ENCODE data around the gene VPS11.
A peak's percentile ranks its signal among the peaks of the same experiment; 100 is the strongest.
"Not testable (repeated sequence)": the region's sequence is repeated elsewhere in the genome, so short reads cannot be mapped to it uniquely, and the experiment has no call there.

Gene VPS11

GRCh38 chr11:119039471-119039870 lies 28.1 kb upstream of the VPS11 start:
- not testable (repeated sequence) for DNase-seq

DNA sequence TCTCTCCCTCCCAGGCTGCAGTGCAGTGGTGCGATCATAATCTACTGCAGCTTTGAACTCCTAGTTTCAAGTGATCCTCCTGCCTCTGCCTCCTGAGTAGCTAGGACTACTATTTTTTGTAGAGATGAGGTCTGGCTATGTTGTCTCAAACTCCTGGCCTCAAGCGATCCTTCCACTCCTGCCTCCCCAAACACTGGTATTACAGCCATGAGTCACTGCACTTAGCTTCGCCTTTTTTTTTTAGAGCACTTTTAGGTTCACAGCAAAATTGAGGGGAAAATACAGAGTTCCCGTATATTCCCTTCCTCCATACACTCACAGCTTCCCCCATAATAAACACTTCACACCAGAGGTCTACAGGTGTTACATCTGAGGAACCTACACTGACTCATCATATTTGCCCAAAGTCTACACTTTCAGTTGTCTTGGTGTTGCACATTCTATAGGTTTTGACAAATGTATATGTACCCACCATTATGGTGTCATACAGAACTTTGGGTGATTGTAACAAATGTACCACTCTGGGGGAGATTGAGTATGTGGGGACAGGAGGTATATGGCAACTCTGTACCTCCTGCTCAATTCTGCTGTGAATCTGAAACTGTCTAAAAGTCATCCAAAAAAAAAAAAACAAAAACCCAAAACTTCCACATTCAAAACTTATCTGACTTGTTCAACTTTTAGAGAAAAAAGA lies 25.6 kb upstream of the VPS11 start:
- DNase-seq, result no peak

- no peak for DNase-seq
Measured at GRCh38 chr11:119042927-119043326, 24.7 kb upstream of the VPS11 start.

DNA sequence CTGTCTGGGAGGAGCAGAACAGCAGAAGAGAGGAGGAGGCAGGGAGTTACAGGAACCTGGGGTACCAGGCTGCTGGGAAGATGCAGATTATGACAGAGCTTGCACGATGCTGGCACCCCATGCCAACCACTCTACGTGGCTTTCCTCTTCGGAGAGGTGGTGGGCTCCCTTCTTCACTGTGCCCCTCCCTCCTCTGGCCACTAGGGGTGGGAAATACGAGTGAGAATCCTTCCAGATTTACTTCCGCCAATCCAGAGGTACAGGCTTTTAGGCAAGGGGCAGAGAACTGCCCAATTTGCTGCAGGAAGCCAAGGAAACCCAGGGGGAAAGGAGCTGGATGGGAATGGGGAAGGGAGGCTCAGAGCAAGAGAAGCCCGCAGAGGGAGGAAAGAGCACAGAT lies 22.9 kb upstream of the VPS11 start:
- DNase-seq, result no peak

DNA sequence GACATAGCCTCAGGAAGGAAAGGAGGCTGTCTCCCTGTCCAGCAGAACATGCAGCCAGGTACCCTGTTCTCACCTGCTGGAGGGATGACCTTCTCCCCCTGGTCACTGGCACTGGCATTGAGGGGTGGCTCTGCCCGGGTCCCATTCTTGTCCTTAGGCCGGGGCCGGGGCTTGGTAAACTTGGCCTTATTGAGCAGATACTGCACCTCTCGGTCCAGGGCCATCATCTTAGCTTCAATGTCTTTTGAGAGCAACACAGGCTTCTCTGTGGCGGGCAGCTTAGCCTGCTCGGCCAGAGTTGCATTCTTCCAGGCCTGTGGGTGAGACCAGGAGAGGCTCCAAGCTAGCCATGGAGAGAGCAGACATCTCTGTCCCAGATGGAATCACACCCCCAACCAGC lies 21.1 kb upstream of the VPS11 start:
- no peak for DNase-seq

DNA sequence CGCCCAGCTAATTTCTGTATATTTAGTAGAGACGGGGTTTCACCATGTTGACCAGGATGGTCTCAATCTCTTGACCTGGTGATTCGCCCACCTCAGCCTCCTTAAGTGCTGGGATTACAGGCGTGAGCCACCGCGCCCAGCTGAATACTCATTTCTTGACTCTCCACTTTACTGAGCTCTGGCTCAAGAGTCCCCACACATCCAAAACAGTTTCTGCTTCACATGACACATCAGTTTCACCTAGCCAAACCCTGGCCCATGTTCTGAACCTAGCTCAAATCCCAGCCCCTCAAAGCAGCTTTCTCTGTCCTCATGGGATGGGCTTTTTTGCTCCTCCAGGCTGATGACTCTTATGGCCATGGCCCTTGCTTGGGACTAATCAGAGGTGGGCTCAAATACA lies 20.4 kb upstream of the VPS11 start:
- peak; percentile 36 for DNase-seq

DNA sequence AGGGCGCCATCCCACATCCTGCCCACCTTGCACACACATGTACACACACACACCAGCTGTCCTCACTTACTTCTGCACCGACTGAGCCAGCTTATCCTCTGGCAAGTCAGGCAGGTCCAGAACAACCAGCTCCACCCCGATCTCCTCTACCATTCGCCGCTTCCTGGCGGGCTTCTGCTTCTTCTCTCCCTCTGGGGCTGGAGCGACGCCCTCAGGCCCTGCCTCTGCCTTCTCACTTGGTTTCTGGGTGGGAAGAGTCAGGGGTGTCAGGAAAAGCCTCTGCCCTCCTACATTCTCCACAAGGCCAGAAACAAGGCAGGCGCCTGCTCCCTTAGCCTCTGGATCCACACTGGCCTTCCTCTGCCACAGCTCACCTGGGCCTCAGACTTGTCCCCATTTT lies 19.0 kb upstream of the VPS11 start:
- DNase-seq, result no peak

DNA sequence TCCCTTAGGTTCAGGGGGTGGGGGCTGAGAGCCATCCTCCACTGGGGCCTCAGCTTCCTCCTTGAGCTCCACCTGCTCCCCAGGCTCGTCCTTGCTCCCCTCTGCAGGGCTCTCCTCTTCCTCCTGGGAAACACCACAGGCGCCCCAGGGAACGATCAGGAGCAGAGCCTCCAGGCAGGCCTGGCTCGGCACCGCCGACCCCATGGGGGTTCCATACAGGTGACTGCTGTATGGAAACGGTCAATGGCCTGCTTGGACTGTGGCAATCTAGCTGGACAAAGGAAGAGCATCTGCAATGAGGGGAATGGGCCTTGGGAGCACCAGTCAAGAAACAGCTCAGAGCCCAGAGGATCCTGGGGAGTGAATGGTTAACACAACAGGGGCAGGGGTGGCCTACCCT lies 18.5 kb upstream of the VPS11 start:
- DNase-seq, result no peak

- DNase-seq, result peak; percentile 19
Measured at GRCh38 chr11:119051440-119052162, 16.0 kb upstream of the VPS11 start.

DNA sequence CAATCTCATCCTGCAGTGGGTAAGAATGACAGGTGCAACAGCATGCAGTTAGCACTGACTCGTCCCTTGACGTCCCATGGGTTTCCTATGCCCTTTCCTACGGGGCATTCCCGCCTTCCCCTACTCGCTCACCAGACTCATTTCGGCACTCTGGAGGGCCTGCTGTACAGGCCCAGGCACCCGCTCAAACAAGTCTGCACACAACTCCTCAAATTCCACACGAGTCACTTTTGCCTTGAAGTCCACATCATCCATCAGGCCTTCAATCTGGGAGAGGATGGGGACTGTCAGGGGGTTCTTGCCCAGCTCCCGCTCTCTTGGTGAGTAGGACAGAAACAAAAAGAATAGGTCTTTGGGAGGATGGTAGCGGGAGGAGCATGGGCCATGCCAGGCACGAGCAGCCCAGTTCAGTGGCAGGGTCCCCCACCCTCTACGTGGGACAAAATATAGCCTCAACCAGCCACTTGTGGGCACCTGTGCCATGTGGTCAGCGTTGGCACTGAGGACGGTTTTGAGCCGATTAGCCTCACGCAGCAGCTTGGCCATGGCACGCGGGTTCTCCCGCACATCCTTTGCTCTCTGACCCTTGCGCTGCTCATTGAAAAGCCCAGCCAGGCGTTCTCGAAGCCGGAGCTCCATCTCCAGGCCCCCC lies 15.3 kb upstream of the VPS11 start:
- no peak for DNase-seq

DNA sequence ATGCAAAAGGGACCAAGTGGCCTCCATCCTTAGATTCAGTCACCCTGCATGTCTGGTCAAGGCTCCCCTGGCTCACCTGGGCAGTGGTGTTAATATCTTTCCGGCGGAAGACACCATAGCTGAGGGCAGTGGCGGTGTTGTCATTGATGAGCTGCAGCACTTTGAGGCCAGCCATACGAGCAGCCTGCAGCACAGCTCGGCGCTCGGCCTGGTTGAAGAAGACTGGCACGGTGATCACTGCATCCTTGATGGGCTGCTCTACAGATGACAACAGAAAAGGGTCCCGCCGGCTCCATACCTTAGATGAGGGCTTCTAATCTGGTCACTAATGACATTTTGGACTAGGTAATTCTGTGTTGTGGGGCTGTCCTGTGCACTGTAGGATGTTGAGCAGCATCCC lies 13.2 kb upstream of the VPS11 start:
- DNase-seq, result no peak

- DNase-seq, result peak; percentile 53
Measured at GRCh38 chr11:119055901-119056300, 11.7 kb upstream of the VPS11 start.

DNA sequence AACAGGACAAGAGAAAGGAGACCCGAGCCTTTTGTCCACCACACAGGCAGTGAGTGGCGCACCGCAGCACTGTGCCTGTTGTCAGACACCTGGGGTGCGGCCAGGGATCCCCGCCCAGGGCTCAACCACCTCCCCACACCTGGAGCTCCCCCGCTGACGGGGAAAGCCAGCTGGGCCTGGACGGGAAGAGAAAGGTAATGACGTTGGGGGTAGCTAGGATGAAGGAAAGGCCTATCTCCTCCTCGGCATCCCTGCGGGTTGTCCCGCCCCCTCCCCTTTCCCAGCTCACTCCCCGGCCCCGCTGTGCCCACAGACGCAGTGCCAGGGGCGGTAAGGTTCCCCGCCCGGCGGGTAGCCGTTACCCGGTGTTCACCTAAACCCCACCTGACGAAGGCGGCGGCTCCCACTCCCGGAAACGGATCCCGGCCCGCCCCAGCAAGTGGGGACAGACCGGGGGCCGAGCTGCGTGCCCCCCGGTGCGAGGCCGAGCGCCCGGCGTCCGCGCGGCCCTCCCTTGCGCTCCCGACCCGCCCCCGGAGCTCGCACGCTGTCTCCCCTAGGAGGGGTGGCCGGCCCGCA lies 11.1 kb upstream of the VPS11 start:
- peak; percentile 35 for DNase-seq

- DNase-seq, result peak; percentile 99
Measured at GRCh38 chr11:119057000-119057769, 10.4 kb upstream of the VPS11 start, which contains the start of gene HYOU1. Gene HYOU1, minus strand, starts transcription at chr11:119057205. Its CDS starts 1,045 bp downstream, at chr11:119056160.

- DNase-seq, result not testable (repeated sequence)
Measured at GRCh38 chr11:119059128-119059527, 8.5 kb upstream of the VPS11 start.

DNA sequence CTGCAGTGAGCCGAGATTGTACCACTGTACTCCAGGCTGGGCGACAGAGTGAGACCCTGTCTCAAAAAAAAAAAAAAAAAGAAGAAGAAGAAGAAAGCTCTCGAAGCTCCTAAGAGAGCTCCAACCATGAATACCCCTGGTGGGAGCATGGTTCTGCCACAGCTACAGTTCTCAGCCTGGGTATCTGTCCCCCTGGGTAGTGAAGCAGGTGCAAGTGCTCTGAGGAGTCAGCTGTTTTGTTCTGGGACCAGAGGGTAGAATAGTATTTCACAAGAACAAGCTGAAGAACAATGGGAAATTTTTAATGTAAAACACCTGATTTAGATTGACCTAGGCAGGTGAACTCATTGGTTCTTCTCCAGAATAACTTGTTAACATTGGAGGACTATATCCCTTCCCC lies 6.4 kb upstream of the VPS11 start:
- no peak for DNase-seq

DNA sequence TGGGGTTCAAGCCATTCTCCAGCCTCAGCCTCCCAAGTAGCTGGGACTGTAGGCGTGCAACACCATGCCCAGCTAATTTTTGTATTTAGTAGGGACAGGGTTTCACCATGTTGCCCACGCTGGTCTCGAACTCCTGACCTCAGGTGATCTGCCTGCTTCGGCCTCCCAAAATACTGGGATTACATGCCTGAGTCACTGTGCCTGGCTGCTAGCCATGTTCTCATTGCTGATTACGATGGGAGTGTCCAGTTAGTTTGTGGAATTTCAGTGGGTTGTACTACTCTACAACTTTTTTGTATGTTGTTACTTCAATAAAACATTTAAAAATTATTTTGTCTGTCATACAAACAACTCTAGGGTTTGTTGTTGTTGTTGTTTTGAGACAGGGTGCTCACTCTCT lies 4.8 kb upstream of the VPS11 start:
- no peak for DNase-seq

DNA sequence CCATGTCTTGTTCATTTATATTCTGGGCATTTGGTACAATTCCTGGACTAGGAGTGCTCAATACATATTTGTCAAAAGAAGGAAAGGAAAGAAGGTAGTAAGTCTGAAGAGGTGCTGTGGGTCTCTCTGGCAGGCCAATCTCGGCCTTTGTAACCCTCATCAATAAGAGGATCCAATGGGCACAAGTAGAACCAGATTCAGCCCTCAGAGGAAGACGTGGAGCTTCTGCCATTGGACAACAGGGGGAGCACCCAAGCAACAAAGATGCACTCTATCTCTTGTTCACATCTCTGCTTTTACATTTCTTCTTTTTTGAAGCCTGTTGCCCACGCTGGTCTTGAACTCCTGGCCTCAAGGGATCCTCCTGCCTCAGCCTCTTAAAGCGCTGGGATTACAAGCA lies 2.2 kb upstream of the VPS11 start:
- DNase-seq, result peak; percentile 63

DNA sequence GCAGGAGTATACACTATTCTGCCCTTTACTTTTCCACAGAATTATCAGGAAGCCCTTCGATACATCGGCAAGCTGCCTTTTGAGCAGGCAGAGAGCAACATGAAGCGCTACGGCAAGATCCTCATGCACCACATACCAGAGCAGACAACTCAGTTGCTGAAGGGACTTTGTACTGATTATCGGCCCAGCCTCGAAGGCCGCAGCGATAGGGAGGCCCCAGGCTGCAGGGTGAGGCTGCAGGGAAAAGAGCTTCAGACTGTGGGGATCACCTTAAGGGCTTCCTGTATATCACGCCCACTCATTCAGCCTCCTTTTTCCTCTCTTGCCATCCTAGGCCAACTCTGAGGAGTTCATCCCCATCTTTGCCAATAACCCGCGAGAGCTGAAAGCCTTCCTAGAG lies 10.2 kb downstream of the VPS11 start:
- DNase-seq, result no peak

GRCh38 chr11:119078675-119079420 lies 11.2 kb downstream of the VPS11 start:
- DNase-seq, result no peak

DNA sequence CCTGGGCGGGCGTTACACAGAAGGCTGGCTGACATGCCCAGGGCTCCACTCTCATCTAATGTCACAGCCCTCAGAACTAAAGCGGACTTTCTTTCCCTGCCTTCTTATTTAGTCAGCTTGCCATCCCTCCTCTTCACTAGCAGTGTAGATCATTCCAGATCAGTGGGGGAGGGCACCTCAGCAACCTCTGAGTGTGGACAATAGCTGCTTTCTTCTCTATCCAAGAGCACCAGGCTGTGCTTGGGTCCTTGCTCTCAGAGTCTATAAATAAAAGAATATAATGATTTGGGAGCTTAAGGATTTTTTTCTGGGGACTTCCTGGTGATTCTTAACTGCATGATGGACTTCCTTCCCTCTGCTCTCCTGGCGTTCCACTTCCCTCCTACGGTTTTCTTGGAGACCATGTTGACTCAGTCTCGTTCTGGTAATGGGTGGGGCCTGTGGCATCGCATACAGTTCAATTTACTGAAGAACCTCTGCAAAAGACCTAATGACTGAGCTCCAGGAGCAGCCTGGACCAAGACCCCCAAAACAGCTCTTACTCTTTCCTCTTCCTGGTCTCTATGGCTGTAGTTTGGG lies 14.2 kb downstream of the VPS11 start:
- DNase-seq, result no peak

Measured in activated CD4-positive, alpha-beta T cell treated with anti-CD3 and anti-CD28 coated beads, Interleukin-10, Interleukin-2, amounts not matched to agents 100 ng/mL and 50 ng/mL, durations not matched to agents 16 hours and 8 hours (primary cell).